ENCODE data around the gene STPG3.

Gene STPG3

GRCh38 chr9:137278721-137279711, 27.9 kb downstream of the STPG3 start:
- Histone ChIP-seq H3F3A (ENCODE audit: insufficient read depth, low read length) (0 out of 2 replicates have a peak, but pooled peaks cover 4% of the 10 kb centered on the region), H3K36me3 (ENCODE audit: insufficient read depth, low read length) (no peaks in the 10 kb centered on the region; the same call in 1 of the 2 replicates), H3K27me3 (ENCODE audit: insufficient read depth, low read length) (no peaks in the 10 kb centered on the region), H3K9me2 (ENCODE audit: low read depth, low read length) (no peaks in the 10 kb centered on the region), H2AFZ (ENCODE audit: low read length) (no peak overlapping the region), H3K9me3 (ENCODE audit: low read length) (no peaks in the 10 kb centered on the region), H3K4me1 (ENCODE audit: insufficient read depth, low read length, severe bottlenecking) (peaks cover 55% of the 10 kb centered on the region), H4K20me1 (ENCODE audit: insufficient read depth, low read length) (no peaks in the 10 kb centered on the region), H3K4me3 (ENCODE audit: low read depth, low read length, poor library complexity, severe bottlenecking) (peak overlapping the region; percentile 57), H3K27ac (ENCODE audit: low read depth, low read length, poor library complexity, severe bottlenecking) (no peak overlapping the region), H3K79me2 (ENCODE audit: insufficient read depth, low read length) (no peaks in the 10 kb centered on the region), H3K9ac (ENCODE audit: low read length) (no peak overlapping the region), H3K4me2 (ENCODE audit: low read length) (no peak overlapping the region; the same call in 1 of the 2 replicates)
- TF ChIP-seq EZH2 (IDR thresholded peaks at IDR 0.05; ENCODE audit: borderline replicate concordance, low read length) (no peak), CTCF (IDR thresholded peaks at IDR 0.05; ENCODE audit: low read length) (no peak)

GRCh38 chr9:137279741-137280473, 28.8 kb downstream of the STPG3 start:
- Histone ChIP-seq H3K4me3 (ENCODE audit: low read depth, low read length, poor library complexity, severe bottlenecking) (peak overlapping the region; percentile 48), H3K4me2 (ENCODE audit: low read length) (peak overlapping the region; percentile 72), H3K79me2 (ENCODE audit: insufficient read depth, low read length) (no peaks in the 10 kb centered on the region), H3K36me3 (ENCODE audit: insufficient read depth, low read length) (no peaks in the 10 kb centered on the region), H3K9me2 (ENCODE audit: low read depth, low read length) (no peaks in the 10 kb centered on the region), H3K9me3 (ENCODE audit: low read length) (no peaks in the 10 kb centered on the region), H3F3A (ENCODE audit: insufficient read depth, low read length) (0 out of 2 replicates have a peak, but pooled peaks cover 4% of the 10 kb centered on the region), H2AFZ (ENCODE audit: low read length) (no peak overlapping the region), H3K4me1 (ENCODE audit: insufficient read depth, low read length, severe bottlenecking) (peaks cover 47% of the 10 kb centered on the region), H3K27me3 (ENCODE audit: insufficient read depth, low read length) (no peaks in the 10 kb centered on the region), H3K9ac (ENCODE audit: low read length) (no peak overlapping the region; the same call in 1 of the 2 replicates), H3K27ac (ENCODE audit: low read depth, low read length, poor library complexity, severe bottlenecking) (no peak overlapping the region), H4K20me1 (ENCODE audit: insufficient read depth, low read length) (no peaks in the 10 kb centered on the region)
- TF ChIP-seq EZH2 (IDR thresholded peaks at IDR 0.05; ENCODE audit: borderline replicate concordance, low read length): no peak
- no peak for TF ChIP-seq CTCF (IDR thresholded peaks at IDR 0.05; ENCODE audit: low read length)

GRCh38 chr9:137280474-137281344, 29.6 kb downstream of the STPG3 start:
- TF ChIP-seq EZH2 (IDR thresholded peaks at IDR 0.05; ENCODE audit: borderline replicate concordance, low read length) (no peak), CTCF (IDR thresholded peaks at IDR 0.05; ENCODE audit: low read length) (peak; percentile 64)
- no peaks in the 10 kb centered on the region for H3K36me3 ChIP-seq (ENCODE audit: insufficient read depth, low read length)
- H3K4me1 ChIP-seq (ENCODE audit: insufficient read depth, low read length, severe bottlenecking): peaks cover 39% of the 10 kb centered on the region
- 0 out of 2 replicates have a peak, but pooled peaks cover 4% of the 10 kb centered on the region for H3F3A ChIP-seq (ENCODE audit: insufficient read depth, low read length)
- peak overlapping the region; percentile 43; the same call in 1 of the 2 replicates for H3K9ac ChIP-seq (ENCODE audit: low read length)
- H3K27me3 ChIP-seq (ENCODE audit: insufficient read depth, low read length): no peaks in the 10 kb centered on the region
- no peak overlapping the region for H2AFZ ChIP-seq (ENCODE audit: low read length)
- H3K27ac ChIP-seq (ENCODE audit: low read depth, low read length, poor library complexity, severe bottlenecking): no peak overlapping the region
- no peaks in the 10 kb centered on the region for H3K79me2 ChIP-seq (ENCODE audit: insufficient read depth, low read length)
- H3K4me2 ChIP-seq (ENCODE audit: low read length): peak overlapping the region; percentile 72
- H3K4me3 ChIP-seq (ENCODE audit: low read depth, low read length, poor library complexity, severe bottlenecking): peak overlapping the region; percentile 48
- no peaks in the 10 kb centered on the region for H3K9me3 ChIP-seq (ENCODE audit: low read length)
- no peaks in the 10 kb centered on the region for H3K9me2 ChIP-seq (ENCODE audit: low read depth, low read length)
- no peaks in the 10 kb centered on the region for H4K20me1 ChIP-seq (ENCODE audit: insufficient read depth, low read length)

Measured in OCI-LY1 (cell line).